IMR-90 (cell line): Measurements from ENCODE around the gene DUOX1. TPM values are rescaled to one million over a fixed set of nuclear protein-coding genes. Genes with fewer than 3 reads are reported as not detected.
A peak's percentile ranks its signal among the peaks of the same experiment; 100 is the strongest.

Experiments used
- ATAC-seq: fragments of 200-7000 bp; cut with Tn5 transposase; 2 replicates; pipeline ENCODE4 v1.9.1; 2020; ENCODE audit warnings: low read depth, mild to moderate bottlenecking, moderate library complexity
- BruUV-seq: library from RNA; stranded (reverse); fragments of 400-500 nt; replicated peaks from 2 replicates; lab custom pipeline; 2021; lab: Mats Ljungman, UMichigan
- CTCF ChIA-PET: fragments of 300-600 bp; formaldehyde crosslinking; extraction: SDS; loops from one replicate; lab custom pipeline; 2021; ENCODE audit warnings: antibody characterized with exemption; lab: Yijun Ruan, JAX
- POLR2A ChIA-PET: fragments of 300-600 bp; sonication (Branson Sonifier 250); formaldehyde crosslinking; loops from one replicate; lab custom pipeline; 2022; ENCODE audit warnings: antibody characterized with exemption; ENCODE audit not compliant: unreplicated experiment; lab: Charles Lee
- DNase-seq: peaks from one replicate; pipeline ENCODE4 v3.0.0; 2013
- H2AFZ ChIP-seq: replicated peaks from 2 replicates; pipeline ENCODE3; 2013; ENCODE audit warnings: low read length, mild to moderate bottlenecking; ENCODE audit not compliant: poor library complexity
- H2AK5ac ChIP-seq: 2 replicates; pipeline ENCODE4 v1.6.1; 2013; ENCODE audit warnings: low read depth, low read length, inconsistent platforms
- H2AK9ac ChIP-seq: replicated peaks from 2 replicates; pipeline ENCODE3; 2013; ENCODE audit warnings: mild to moderate bottlenecking, low read depth, low read length, moderate library complexity; ENCODE audit not compliant: poor library complexity
- H2BK120ac ChIP-seq: 2 replicates; pipeline ENCODE4 v1.6.1; 2013; ENCODE audit warnings: low read depth, low read length, inconsistent platforms
- H2BK15ac ChIP-seq: 3 replicates; pipeline ENCODE4 v1.6.1; 2013; ENCODE audit warnings: low read depth, low read length, inconsistent platforms
- H2BK20ac ChIP-seq: 2 replicates; pipeline ENCODE4 v1.6.1; 2013; ENCODE audit warnings: low read depth, mild to moderate bottlenecking, inconsistent platforms, low read length, moderate library complexity
- H2BK5ac ChIP-seq: 2 replicates; pipeline ENCODE4 v1.6.1; 2013; ENCODE audit warnings: mild to moderate bottlenecking, low read depth, low read length, inconsistent platforms; ENCODE audit not compliant: poor library complexity, severe bottlenecking
- H3K14ac ChIP-seq: replicated peaks from 2 replicates; pipeline ENCODE4 v1.6.1; 2013; ENCODE audit warnings: low read depth, low read length, inconsistent platforms
- H3K18ac ChIP-seq: 2 replicates; pipeline ENCODE4 v1.6.1; 2013; ENCODE audit warnings: low read depth, low read length, control low read depth
- H3K23ac ChIP-seq: 2 replicates; pipeline ENCODE4 v1.6.1; 2013; ENCODE audit warnings: low read depth, low read length, inconsistent platforms
- H3K27ac ChIP-seq: 2 replicates; pipeline ENCODE4 v1.5.1; 2013; ENCODE audit warnings: mild to moderate bottlenecking, control low read depth, low read length; ENCODE audit not compliant: insufficient read depth
- H3K27me3 ChIP-seq: 2 replicates; pipeline ENCODE4 v1.6.1; 2013; ENCODE audit warnings: low read length; ENCODE audit not compliant: control insufficient read depth, insufficient read depth
- H3K36me3 ChIP-seq: 2 replicates; pipeline ENCODE4 v1.6.1; 2013; ENCODE audit warnings: low read length, mixed read lengths; ENCODE audit not compliant: control insufficient read depth, insufficient read depth
- H3K4ac ChIP-seq: 2 replicates; pipeline ENCODE4 v1.6.1; 2013; ENCODE audit warnings: low read depth, low read length, inconsistent platforms
- H3K4me1 ChIP-seq: 2 replicates; pipeline ENCODE4 v1.6.1; 2013; ENCODE audit warnings: low read length, mixed read lengths; ENCODE audit not compliant: control insufficient read depth, insufficient read depth
- H3K4me2 ChIP-seq: 2 replicates; pipeline ENCODE4 v1.6.1; 2013; ENCODE audit warnings: low read depth, mild to moderate bottlenecking, control low read depth, low read length, moderate library complexity
- H3K4me3 ChIP-seq: 2 replicates; pipeline ENCODE4 v1.5.1; 2013; ENCODE audit warnings: low read depth, mild to moderate bottlenecking, control low read depth, low read length, moderate library complexity; ENCODE audit not compliant: insufficient read depth
- H3K56ac ChIP-seq: 2 replicates; pipeline ENCODE4 v1.6.1; 2013; ENCODE audit warnings: low read length, inconsistent platforms; ENCODE audit not compliant: insufficient read depth; ENCODE audit errors: extremely low read depth
- H3K79me1 ChIP-seq, 2 experiments: 2 replicates each; pipeline ENCODE4 v1.6.1; 2013; ENCODE audit warnings: low read length in 2 of 2, inconsistent platforms in 1 of 2, low read depth in 1 of 2
- H3K9ac ChIP-seq: 2 replicates; pipeline ENCODE4 v1.6.1; 2013; ENCODE audit warnings: low read depth, low read length, control low read depth
- H3K9me1 ChIP-seq: 2 replicates; pipeline ENCODE4 v1.6.1; 2013; ENCODE audit warnings: low read length, inconsistent platforms; ENCODE audit not compliant: insufficient read depth
- H3K9me3 ChIP-seq: 2 replicates; pipeline ENCODE4 v1.6.1; 2013; ENCODE audit warnings: low read length; ENCODE audit not compliant: control insufficient read depth, insufficient read depth
- H4K20me1 ChIP-seq: 2 replicates; pipeline ENCODE4 v1.6.1; 2013; ENCODE audit warnings: low read length, inconsistent platforms; ENCODE audit not compliant: insufficient read depth
- H4K5ac ChIP-seq: 2 replicates; pipeline ENCODE4 v1.6.1; 2013; ENCODE audit warnings: mild to moderate bottlenecking, low read depth, low read length, control low read depth
- H4K8ac ChIP-seq, 2 experiments: 2 replicates each; pipeline ENCODE4 v1.6.1; 2013; ENCODE audit warnings: low read depth in 2 of 2, low read length in 2 of 2, control low read depth in 1 of 2, inconsistent platforms in 1 of 2
- H4K91ac ChIP-seq: 2 replicates; pipeline ENCODE4 v1.6.1; 2013; ENCODE audit warnings: low read depth, low read length, inconsistent platforms; ENCODE audit not compliant: insufficient read depth
- BHLHE40 ChIP-seq: fragments of 150-350 bp; IDR thresholded peaks from 2 replicates; pipeline ENCODE4 v1.6.1; 2016; ENCODE audit warnings: mild to moderate bottlenecking, low read depth, low read length
- CEBPB ChIP-seq: IDR thresholded peaks from 2 replicates; pipeline ENCODE4 v1.6.1; 2012; ENCODE audit warnings: low read depth, low read length, improper control_type of control experiment
- CHD1 ChIP-seq: IDR thresholded peaks from 2 replicates; pipeline ENCODE4 v1.6.1; 2012; ENCODE audit warnings: low read depth, low read length, improper control_type of control experiment
- CTCF ChIP-seq: conservative IDR thresholded peaks from 2 replicates; pipeline ENCODE4 v1.5.1; 2012; ENCODE audit warnings: mild to moderate bottlenecking, low read depth, low read length, improper control_type of control experiment
- ELK1 ChIP-seq: fragments of 150-350 bp; IDR thresholded peaks from 2 replicates; pipeline ENCODE4 v1.6.1; 2016; ENCODE audit warnings: low read depth, mild to moderate bottlenecking, low read length, moderate library complexity, borderline replicate concordance
- FOS ChIP-seq: fragments of 150-350 bp; IDR thresholded peaks from 2 replicates; pipeline ENCODE4 v1.6.1; 2016; ENCODE audit warnings: low read depth, low read length
- MAFK ChIP-seq: IDR thresholded peaks from 2 replicates; pipeline ENCODE4 v1.6.1; 2012; ENCODE audit warnings: low read depth, low read length, improper control_type of control experiment
- MAZ ChIP-seq: IDR thresholded peaks from 2 replicates; pipeline ENCODE4 v1.6.1; 2012; ENCODE audit warnings: low read depth, mild to moderate bottlenecking, low read length, improper control_type of control experiment, moderate library complexity, borderline replicate concordance
- MXI1 ChIP-seq: IDR thresholded peaks from 2 replicates; pipeline ENCODE4 v1.6.1; 2012; ENCODE audit warnings: low read depth, mild to moderate bottlenecking, low read length, moderate library complexity, borderline replicate concordance
- NFE2L2 ChIP-seq: fragments of 150-350 bp; IDR thresholded peaks from 2 replicates; pipeline ENCODE4 v1.6.1; 2016; ENCODE audit warnings: low read depth, mild to moderate bottlenecking, low read length
- POLR2A ChIP-seq: IDR thresholded peaks from 2 replicates; pipeline ENCODE4 v1.6.1; 2012; ENCODE audit warnings: mild to moderate bottlenecking, low read depth, low read length
- RAD21 ChIP-seq: IDR thresholded peaks from 2 replicates; pipeline ENCODE4 v1.6.1; 2012; ENCODE audit warnings: low read length, improper control_type of control experiment
- RCOR1 ChIP-seq: IDR thresholded peaks from 2 replicates; pipeline ENCODE4 v1.6.1; 2012; ENCODE audit warnings: mild to moderate bottlenecking, low read length, improper control_type of control experiment; ENCODE audit not compliant: insufficient replicate concordance
- RFX5 ChIP-seq: IDR thresholded peaks from 2 replicates; pipeline ENCODE4 v1.8.0; 2012; ENCODE audit warnings: low read depth, mild to moderate bottlenecking, low read length, moderate library complexity
- SMC3 ChIP-seq: fragments of 150-350 bp; IDR thresholded peaks from 2 replicates; pipeline ENCODE4 v1.6.1; 2016; ENCODE audit warnings: low read depth, mild to moderate bottlenecking, antibody characterized with exemption, low read length, moderate library complexity
- USF2 ChIP-seq: fragments of 150-350 bp; IDR thresholded peaks from 2 replicates; pipeline ENCODE4 v1.6.1; 2017; ENCODE audit warnings: mild to moderate bottlenecking, antibody characterized with exemption, low read length, low read depth
- WGBS, 2 experiments: methylation state at CpG; one replicate each; pipeline versions ENCODE4 v1.1.5 to v1.1.7; 2013; ENCODE audit warnings: missing lambda C conversion rate in 2 of 2; ENCODE audit not compliant: insufficient read length in 1 of 2; ENCODE audit errors: extremely low coverage in 2 of 2; 5-methylcytosine and 5-hydroxymethylcytosine counted together
- dilution Hi-C: fragments of 300-500 bp; cut with HindIII; formaldehyde crosslinking; loops from one replicate; pipeline ENCODE4 v1.14.3; 2018; ENCODE audit warnings: low sequenced_read_pairs; ENCODE audit not compliant: unreplicated experiment
- in situ Hi-C: fragments of 300-500 bp; cut with MboI; formaldehyde crosslinking; loops from 3 replicates; pipeline ENCODE4 v1.14.3; 2019; ENCODE audit warnings: low sequenced_read_pairs, inconsistent platforms, mixed read lengths
- intact Hi-C: fragments of 100-400 bp; cut with micrococcal nuclease; formaldehyde crosslinking; loops from 2 replicates; pipeline ENCODE4 v1.10.0; 2022
- polyA plus RNA-seq, 3 experiments: library from polyadenylated mRNA; depleted of rRNA; stranded (reverse); fragments of >200 nt; gene quantifications; 2 replicates each; pipeline ENCODE4 v1.2.3, GENCODE V29; 2012; ENCODE audit warnings: low replicate concordance in 1 of 3
- total RNA-seq: library from RNA; depleted of rRNA; stranded (reverse); fragments of >200 nt; gene quantifications from 2 replicates; pipeline ENCODE4 v1.2.3, GENCODE V29; 2012

Gene DUOX1
- total and polyA plus RNA-seq, 2 of the 4 experiments (the other 2 are of a cell fraction) = not detected

- Histone ChIP-seq H3K9me3 (no peaks in the 10 kb centered on the region), H3K4me3 (no peak overlapping the region), H3K36me3 (no peaks in the 10 kb centered on the region), H4K5ac (no peak overlapping the region), H4K91ac (no peak overlapping the region), H3K9ac (no peak overlapping the region), H4K8ac (no peak overlapping the region), H2AK9ac (peak overlapping the region; percentile 60), H2BK120ac (no peak overlapping the region), H3K4me2 (no peak overlapping the region; the same call in 1 of the 2 replicates), H3K27ac (no peak overlapping the region), H3K18ac (no peak overlapping the region), H3K23ac (no peak overlapping the region), H3K14ac (no peak overlapping the region), H2BK20ac (no peak overlapping the region), H4K20me1 (no peaks in the 10 kb centered on the region), H2AK5ac (no peak overlapping the region), H2BK15ac (no peak overlapping the region), H2AFZ (peak overlapping the region; percentile 86), H3K27me3 (peaks cover 46% of the 10 kb centered on the region), H2BK5ac (no peak overlapping the region), H3K56ac (no peak overlapping the region), H3K4ac (no peak overlapping the region), H3K9me1 (no peaks in the 10 kb centered on the region), H3K4me1 (peaks cover 3% of the 10 kb centered on the region), H3K79me1 (no peaks in the 10 kb centered on the region)
- 0% methylated on average over 9 of the region's 14 CpGs; no CpG with 5 or more reads in 1 of the 2 experiments for WGBS, 2 experiments
- ATAC-seq = peak; percentile 97
- no TSS peak for BruUV-seq
- dilution Hi-C loops = no loop called here
- CTCF ChIA-PET = interaction anchor here (0.5 to 1.6 kb wide), 26 partner anchors 9 to 238 kb away, joined by 3 to 16 read pairs (median 4); no protein-coding TSS in a partner anchor
- peak; percentile 88 for DNase-seq
- no peak for TF ChIP-seq CHD1
- TF ChIP-seq CEBPB = no peak
- no peak for TF ChIP-seq USF2
- peak; percentile 79 for TF ChIP-seq RAD21
- peak; percentile 100 for TF ChIP-seq CTCF
- TF ChIP-seq POLR2A = no peak
- peak; percentile 79 for TF ChIP-seq SMC3
- TF ChIP-seq RFX5 = no peak
- TF ChIP-seq MAZ = peak; percentile 47; the same call in 1 of the 2 replicates
- TF ChIP-seq MAFK = no peak
- no peak for TF ChIP-seq BHLHE40
- TF ChIP-seq ELK1 = no peak
- TF ChIP-seq MXI1 = no peak
- TF ChIP-seq RCOR1 = no peak
- no peak for TF ChIP-seq NFE2L2
- TF ChIP-seq FOS = no peak
- POLR2A ChIA-PET = no interaction called here
- in situ Hi-C loops = no loop called here
- intact Hi-C loops = loop anchor here (1.0 to 5.0 kb wide), 5 partner anchors 59 to 266 kb away; partner anchors contain the start of gene SORD
Observed at GRCh38 chr15:45118131-45118588, 11.6 kb upstream of the DUOX1 start.
